Embryonic facial prominence (tissue), 1 donor: ENCODE measurements around the gene ATP13A3.

Experiments used
- DNase-seq: peaks from one replicate; pipeline ENCODE4 v3.0.0-alpha.2; 2016; ENCODE audit errors: extremely low spot score

ATP13A3 gene

DNA sequence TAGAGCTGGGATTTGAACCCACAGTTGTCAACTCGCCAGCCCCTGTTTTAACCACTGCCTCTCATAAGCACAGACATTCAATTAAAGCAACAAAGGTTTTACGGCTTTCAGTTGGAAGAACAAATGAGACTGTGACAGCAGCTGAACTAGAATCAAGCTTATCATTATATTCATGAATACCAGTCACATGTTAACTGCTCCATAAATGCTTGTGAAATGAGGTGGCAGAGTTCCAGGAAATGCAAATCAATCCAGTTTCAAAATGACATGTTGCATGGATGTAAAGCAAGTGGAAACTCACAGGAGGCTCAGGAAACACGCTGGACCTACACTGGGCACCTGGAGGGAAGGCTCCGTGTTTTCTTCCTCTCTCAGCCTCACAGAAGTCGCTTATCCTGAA lies 91.6 kb downstream of the ATP13A3 start:
- no peak for DNase-seq

GRCh38 chr3:194392576-194392975 lies 94.2 kb downstream of the ATP13A3 start:
- DNase-seq, result no peak

DNA sequence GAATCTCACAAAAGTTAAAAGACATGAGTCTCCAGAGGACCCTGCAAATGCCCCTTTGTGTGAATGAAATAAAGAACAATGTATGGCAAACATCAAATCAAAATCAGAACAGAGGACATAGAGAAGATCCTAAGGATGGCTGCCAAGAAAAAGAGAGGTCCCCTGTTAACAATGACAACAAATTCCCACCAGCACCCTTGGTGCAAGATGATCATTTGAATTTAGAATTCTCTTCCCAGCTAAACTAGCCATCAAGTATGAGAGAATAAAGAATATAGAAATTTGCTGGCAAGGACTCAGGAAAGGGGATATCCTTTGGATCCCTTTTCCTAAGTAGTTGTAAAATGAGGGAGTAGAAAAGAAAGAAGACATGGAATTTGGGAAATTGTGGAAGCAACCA lies 96.0 kb downstream of the ATP13A3 start:
- no peak for DNase-seq

DNA sequence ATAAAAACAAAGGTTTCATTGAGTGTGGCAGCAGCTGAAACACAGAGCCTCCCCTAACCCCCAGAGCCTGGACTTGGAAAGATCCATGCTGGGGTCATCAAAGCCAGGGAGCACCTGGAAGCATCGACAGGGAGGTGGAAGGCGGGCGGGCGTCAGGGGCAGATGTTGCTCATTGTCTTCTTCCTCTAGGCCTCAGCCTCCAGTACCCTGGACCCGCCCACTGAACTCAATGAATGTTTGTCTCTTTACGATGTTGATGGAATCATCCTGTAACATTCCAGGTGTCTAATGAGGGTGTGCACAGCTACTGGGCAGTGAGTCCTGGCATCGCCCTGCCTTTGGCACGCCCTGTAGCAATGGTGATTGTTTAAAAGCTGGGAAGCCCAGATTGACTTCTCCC lies 97.5 kb downstream of the ATP13A3 start:
- no peak for DNase-seq

DNA sequence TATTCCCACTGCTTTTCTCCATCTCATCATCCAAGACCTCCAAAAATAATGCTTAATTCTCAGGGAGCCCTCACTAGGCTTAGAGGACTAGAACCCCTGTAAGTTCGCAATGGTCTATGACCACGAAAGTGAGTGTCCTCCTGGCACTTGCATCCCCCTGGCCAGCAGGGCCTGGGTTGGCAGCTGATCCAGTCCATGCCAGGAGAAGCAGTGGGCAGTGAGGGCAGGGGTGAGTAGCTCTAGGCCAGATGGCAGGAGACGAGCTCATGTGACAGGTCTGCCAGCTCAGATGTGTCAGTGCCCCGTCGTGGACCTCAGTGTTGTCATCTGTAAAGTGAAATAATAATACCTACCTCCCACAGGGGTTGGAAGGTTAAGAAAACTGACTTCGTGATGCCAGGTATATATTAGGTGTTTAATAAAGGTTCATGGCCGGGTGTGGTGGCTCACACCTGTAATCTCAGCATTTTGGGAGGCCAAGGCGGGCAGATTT lies 98.8 kb downstream of the ATP13A3 start:
- DNase-seq, result no peak

DNA sequence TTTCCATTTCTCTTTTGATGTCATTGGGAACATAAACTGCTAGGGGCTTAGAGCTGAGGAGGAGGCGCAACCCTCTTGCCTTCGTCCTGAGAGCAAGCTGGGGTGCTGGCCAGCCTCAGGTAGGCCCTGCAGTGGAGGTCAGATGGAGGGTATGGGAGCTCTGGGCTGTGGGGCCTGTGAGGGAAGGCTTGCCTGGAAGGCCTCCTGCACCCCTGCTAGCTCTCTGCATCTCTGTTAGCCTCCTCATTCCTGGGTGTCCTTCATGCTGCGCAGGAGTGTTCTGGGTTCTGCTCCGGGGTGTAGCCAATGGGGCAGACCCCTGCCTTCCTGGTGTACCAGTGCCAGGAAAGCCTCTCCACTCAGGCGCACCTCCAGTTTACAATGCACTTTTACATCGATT lies 99.5 kb downstream of the ATP13A3 start:
- no peak for DNase-seq

- DNase-seq, result no peak
Observed at GRCh38 chr3:194386648-194387047, 100.2 kb downstream of the ATP13A3 start.

GRCh38 chr3:194386066-194386465 lies 100.7 kb downstream of the ATP13A3 start:
- no peak for DNase-seq

GRCh38 chr3:194384569-194385001 lies 102.2 kb downstream of the ATP13A3 start:
- DNase-seq, result no peak

DNA sequence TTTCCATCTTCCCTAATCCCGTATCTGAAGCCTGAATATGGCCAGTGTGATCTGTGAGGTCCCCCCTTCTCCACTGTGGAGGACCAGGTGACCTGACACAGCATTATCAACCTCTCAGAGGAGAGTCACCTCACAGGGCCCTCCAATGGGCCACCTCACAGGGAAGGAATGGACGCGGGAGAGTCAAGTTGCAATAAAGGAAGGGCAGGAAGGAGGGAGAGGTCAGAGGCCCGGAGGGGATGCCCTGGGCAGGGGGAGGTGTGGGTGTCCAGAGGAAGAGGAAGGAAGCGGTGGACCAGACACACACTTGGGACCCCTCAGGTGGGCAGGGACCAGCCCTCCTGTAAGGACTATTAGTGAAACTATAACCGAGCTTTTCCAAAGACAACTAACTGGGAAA lies 102.6 kb downstream of the ATP13A3 start:
- DNase-seq, result no peak

DNA sequence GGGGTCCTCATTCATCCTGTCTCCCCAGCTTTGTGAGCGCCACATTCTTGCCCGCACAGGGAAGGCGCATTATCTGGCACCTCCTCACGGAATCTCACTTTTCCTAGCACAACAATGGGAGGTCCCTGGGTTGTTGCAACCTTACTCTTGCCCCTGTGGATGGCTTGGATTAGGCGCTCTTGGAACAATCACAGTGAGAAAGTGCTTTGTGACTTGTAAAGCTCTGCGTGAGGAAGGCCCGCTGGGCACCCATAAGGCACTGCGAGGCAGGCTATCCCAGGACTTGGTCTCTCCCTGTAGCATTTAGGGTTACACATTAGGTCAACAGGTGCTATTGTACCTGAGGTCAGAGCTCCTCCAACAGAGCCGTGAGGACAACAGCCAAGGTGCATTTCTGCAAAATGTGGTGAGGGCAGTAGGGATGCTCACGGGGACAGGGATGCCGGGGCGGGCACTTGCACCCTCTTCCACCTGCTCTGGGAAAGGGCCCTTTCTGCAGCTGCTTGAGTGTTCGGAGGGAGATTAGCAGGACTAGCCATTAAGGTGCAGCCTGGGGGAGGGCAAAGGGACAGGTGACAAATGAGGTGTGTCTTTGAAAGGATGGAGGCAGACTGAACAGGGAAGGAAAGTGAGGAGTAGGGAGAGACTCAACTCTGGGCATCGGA lies 103.4 kb downstream of the ATP13A3 start:
- DNase-seq, result no peak

- DNase-seq, result no peak
Observed at GRCh38 chr3:194382892-194383223, 103.9 kb downstream of the ATP13A3 start.

DNA sequence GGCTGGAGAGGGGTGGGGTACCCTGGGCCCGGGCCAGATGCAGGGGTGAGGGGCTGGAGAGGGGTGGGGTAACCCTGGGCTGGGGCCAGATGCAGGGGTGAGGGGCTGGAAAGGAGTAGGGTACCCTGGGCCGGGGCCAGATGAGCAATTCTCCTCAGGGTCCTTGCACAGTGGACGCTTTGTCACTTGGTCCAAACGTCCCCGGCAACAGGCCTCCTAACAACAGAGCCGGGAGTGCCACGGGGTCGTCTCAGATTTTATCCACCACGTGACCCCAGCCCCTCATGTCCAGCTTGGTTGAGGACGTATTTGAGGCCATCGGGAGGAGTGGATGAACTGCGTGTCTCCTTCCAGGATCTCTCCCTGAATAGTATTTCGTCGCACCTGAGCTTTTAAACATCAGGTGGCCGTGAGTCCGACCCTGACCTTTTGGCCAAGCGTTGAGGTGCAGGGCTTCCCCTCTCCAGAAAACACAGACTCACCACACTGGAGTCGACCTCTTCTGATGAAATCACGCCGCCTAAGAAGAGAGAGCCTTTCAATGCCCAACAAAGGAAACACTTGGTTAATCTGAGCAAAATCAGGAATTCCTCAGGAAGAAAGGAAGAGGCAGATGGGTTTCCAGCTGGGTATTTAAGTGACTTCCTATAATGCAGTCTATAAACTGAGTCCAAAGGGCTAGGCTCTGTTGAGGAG lies 104.5 kb downstream of the ATP13A3 start:
- DNase-seq, result no peak

- no peak for DNase-seq
Observed at GRCh38 chr3:194381460-194381875, 105.3 kb downstream of the ATP13A3 start.

DNA sequence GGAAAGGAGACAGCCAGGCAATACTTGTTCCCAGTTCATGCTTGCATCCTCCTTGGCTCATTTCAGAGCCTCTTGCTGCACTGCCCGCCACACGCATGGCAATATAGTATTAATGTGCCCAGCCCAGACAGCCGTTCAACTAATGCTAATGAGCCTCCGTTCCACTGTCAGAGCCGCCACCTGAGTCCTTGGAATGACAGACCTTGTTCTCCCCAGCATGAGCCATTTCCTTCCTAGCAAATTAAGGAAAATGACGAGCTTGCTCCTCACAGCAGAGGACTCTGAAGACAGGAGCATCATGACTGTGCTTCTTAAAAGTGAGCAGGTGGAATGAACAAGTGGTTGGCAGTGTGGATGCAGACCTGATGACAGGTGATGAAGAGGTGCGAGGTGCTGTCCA lies 106.5 kb downstream of the ATP13A3 start:
- DNase-seq, result no peak

- DNase-seq, result no peak
Observed at GRCh38 chr3:194379651-194380050, 107.2 kb downstream of the ATP13A3 start.

GRCh38 chr3:194379231-194379630 lies 107.6 kb downstream of the ATP13A3 start:
- no peak for DNase-seq

DNA sequence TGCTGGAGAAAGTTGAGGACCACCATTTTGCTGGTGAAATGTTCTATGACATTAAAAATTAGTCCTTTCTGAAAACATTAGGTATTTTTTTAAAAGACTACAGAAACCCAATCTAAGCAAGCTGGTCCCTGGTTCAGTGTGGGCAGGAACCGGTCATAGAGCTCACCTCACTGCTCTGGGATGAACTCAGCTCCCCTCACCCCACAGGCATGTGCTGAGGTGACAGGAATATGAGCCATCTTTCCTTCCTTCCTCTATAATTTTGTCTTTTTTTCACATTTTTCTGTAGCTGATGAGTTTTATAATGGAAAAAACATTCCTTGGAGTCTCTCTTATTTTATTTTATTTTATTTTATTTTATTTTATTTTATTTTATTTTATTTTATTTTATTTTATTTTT lies 109.1 kb downstream of the ATP13A3 start:
- DNase-seq, result no peak

DNA sequence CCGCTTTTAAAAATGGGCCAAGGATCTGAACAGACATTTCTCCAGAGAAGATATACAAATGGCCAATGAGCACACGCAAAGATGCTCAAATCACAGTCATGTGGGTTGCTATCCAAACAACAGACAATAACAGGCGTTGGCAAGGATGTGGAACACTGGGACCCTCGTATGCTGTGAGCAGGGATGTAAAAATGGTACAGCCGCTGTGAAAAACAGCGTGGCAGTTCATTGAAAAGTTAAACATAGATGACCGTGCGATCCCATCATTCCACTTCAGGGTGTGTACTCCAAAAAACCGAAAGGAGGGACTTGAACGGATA lies 110.6 kb downstream of the ATP13A3 start:
- no peak for DNase-seq

DNA sequence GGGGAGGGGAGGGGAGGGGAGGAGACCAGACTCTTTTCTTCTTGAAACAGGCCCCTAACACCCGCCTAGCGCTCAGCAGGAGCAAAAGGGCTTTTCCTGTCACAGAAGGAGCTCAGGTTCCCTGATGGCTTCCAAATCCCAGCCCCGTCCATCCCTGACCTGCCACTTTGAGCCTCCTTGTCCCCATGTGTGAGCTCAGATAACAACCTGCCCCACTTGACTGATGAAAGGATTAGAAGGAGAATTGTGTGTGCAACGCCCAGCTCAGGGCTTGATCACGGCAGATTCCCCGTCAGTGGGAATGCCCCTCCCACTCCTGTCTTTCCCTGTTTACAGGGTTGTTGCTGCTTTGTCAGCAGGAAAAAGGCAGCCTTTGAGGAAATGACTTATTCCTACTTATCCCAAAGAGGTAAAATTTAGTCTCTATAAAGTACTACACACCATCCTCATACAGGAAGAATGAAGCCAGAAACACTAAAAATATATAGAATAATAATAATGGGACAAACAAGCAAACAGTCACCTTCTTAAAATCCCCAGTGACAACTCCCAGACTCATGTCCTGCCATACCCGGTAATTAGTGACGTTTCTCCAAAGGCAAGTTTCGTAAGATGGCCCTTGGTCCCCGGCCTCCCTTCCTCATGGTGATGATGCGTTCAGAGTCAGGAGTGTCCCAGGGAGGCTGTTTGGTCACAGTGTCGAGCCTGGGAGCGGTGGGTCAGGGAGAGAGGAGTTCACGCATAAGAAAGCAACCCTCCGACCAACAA lies 111.1 kb downstream of the ATP13A3 start:
- no peak for DNase-seq

- DNase-seq, result no peak
Observed at GRCh38 chr3:194374935-194375334, 111.9 kb downstream of the ATP13A3 start.

DNA sequence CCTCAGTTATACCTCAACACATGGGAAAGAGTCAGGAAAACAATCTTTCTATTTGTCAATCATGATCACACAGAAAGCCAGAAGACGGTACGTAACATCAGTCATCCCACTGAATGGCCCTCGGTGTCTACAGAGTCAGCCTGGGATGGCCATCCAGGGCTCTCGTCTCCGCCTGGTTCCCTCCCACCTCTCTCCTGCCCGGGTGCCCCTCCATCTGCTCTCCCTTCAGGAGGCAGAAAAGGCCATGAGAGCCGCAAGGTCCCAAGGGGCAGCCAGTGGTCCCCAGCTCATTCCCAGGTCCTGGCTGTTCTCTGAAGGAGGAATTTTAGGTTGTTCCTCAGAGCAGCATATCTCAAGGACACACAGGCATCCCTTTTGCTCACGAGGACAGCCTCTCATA lies 112.9 kb downstream of the ATP13A3 start:
- DNase-seq, result no peak

DNA sequence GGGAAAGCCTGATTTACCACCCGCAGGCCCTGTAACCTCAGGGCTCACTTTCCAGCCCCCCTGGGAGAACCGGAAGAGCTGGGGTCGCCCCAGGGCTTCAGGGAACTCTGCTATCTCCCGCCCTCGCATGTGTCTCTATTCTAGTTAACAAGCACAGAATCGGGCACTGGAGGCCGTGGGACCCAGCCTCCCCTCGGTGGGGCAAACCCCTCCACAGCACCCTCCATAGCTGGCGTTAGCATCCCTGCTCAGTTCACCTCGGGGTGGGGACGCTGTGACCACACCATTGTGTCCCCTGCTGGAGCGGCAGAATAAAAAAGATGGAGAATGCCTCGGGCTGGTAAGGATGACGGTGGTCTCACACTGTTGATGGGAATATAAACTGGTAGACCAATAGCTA lies 113.8 kb downstream of the ATP13A3 start:
- DNase-seq, result no peak
